EH (cell line): ENCODE results near the gene DPP8.
A peak's percentile ranks its signal among the peaks of the same experiment; 100 is the strongest.
"Not testable (repeated sequence)": the region's sequence is repeated elsewhere in the genome, so short reads cannot be mapped to it uniquely, and the experiment has no call there.

Experiments used
- DNase-seq: peaks from one replicate; pipeline ENCODE4 v3.0.0-alpha.2; 2015; ENCODE audit warnings: low read depth

Gene DPP8

DNA sequence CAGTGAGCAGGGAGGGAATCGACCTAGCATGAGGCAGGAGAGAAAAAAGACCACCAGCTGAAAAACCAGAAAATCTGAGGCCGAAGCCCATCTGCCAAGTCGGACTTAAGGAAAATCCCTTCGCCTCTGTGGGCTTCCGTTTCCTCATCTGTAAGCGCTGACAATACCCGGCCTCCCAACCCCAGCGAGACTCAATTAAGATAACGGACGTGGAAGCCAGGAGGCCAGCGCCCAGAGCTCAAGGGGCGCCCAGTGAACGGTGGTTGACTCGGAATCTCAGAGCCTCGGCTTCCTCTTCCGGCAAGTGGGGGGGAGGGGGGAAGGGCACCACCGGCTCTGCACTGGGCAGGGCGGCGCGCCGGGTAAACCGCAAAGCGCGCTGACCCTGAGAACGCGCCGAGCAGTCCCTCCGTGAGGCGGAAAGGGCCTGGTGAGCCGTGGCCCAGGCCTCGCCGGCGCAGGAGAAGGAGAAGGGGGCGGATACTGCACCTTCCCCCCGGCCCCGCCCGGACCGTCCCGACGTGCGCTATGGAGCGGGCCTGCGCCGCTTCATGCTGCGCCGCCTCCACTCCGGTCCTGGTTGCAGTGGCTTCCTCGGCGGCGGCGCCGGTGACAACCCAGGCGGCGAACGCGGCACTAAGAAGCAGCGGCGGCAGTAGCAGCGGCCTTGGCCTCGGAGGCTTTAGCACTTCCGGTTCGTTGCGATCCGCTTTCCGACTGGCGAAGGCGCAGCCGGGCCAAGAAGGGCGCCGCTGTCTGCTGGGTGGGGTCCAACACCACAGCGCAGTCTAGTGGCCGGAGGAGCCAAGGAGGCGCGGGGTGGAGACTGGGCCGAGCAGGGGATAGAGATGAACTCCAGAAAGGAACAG lies at the start of gene DPP8:
Gene DPP8 (minus strand): TSS at position 693 of the 869 bp plus-strand sequence. CDS start 5,136 bp downstream, outside the sequence.
- DNase-seq, result peak; percentile 92

DNA sequence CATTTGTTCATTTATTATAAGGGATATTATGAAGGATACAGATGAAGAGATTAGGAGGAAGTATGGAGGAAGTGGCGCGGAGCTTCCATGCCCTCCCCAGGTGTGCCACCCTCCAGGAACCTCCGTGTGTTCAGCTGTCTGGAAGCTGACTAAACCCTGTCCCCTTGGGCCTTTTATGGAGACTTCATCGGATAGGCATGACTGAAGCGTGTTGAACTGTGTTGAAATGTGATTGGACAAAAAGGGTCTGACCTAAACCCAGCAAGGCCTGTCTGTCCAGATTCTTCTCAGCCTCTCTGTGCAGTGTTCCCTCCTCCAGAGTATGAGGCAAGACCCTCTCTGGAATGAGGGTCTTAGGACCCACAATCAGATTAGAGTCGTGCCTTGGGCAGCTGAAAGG lies 44.4 kb upstream of the DPP8 start:
- DNase-seq, result no peak

GRCh38 chr15:65559941-65560340 lies 42.5 kb upstream of the DPP8 start:
- DNase-seq, result no peak

- DNase-seq, result no peak
Observed at GRCh38 chr15:65558997-65559760, 41.7 kb upstream of the DPP8 start.

- peak; percentile 33 for DNase-seq
Observed at GRCh38 chr15:65558336-65558735, 40.8 kb upstream of the DPP8 start.

GRCh38 chr15:65556622-65557021 lies 39.1 kb upstream of the DPP8 start:
- DNase-seq, result no peak

DNA sequence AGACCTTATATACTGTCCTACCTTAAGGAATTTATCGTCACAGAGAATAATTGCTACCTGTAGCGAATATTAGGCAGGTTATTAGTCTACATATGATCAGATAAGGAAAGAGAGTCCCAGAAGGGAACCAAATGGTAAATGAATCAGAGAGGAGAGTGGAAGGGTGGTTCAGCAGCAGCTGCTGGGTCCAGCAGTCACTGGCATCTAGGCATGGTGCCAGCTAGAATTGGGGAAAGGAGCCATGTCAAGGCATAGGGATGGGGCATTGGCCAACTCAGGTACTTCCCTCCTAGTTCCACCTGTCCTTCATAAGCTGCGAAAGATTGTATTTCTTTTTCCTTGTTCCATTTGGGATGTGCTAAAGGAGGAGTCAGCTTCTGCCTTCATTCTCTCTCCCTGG lies 36.2 kb upstream of the DPP8 start:
- no peak for DNase-seq

DNA sequence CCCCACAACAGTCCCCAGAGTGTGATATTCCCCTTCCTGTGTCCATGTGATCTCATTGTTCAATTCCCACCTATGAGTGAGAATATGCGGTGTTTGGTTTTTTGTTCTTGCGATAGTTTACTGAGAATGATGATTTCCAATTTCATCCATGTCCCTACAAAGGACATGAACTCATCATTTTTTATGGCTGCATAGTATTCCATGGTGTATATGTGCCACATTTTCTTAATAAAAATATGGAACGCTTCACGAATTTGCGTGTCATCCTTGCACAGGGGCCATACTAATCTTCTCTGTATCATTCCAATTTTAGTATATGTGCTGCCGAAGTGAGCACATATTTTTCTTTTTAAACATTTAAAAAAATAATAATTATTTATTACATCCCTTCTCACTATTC lies 35.4 kb upstream of the DPP8 start:
- not testable (repeated sequence) for DNase-seq

- no peak for DNase-seq
Observed at GRCh38 chr15:65551183-65551582, 33.7 kb upstream of the DPP8 start.

GRCh38 chr15:65550681-65551098 lies 33.2 kb upstream of the DPP8 start:
- DNase-seq, result peak; percentile 50

DNA sequence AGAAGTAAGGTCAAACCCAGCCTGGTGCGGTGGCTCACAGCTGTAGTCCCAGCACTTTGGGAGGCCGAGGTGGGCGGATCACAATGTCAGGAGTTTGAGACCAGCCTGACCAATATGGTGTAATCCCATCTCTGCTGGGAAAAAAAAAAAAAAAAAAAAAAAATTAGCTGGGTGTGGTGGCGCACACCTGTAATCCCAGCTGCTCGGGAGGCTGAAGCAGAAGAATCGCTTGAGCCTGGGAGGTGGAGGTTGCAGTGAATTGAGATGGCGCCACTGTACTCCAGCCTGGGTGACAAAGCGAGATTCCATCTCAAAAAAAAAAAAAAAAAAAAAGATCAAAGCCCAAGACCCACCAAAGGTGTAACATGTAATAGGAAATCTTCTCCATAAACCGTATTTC lies 31.8 kb upstream of the DPP8 start:
- not testable (repeated sequence) for DNase-seq

DNA sequence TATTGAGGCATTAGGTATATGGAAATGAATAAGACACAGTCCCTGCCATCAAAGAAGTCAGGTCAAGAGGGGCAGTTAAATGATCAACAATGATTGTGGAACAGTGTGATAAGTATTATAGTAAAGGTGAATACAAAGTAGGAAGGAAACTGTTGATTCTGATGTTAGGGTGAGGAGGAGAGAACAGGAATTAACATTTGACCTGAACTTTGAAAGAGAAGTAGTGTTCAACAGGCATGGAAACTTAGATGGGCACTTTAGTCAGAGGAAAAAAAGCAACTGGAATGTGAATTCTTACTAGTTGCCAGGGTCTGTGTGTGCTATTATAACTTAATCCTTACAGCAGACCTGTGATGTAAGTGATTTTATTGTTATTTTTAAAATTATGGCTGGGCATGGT lies 30.4 kb upstream of the DPP8 start:
- DNase-seq, result no peak

GRCh38 chr15:65541231-65541820 lies 23.8 kb upstream of the DPP8 start:
- DNase-seq, result no peak

DNA sequence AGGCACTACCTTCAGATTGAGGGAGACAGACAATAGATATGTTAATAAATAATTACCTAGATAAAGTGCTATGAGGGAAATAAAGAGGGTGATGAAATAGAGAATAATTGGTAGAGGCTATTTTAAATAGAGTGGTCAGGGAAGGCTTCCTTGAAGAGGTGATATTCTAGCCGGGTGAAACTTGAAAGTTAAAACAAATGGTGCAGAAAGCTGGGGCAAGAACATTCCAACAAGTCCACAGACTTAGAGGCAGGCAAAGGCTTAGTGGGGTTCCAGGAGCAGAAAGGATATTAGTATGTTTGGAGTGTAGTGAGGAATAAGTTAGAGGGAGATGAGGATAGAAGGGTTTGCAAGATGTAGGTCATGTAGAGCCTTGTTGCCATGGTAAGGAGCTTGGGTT lies 22.8 kb upstream of the DPP8 start:
- DNase-seq, result no peak

GRCh38 chr15:65535192-65535591 lies 17.7 kb upstream of the DPP8 start:
- no peak for DNase-seq

DNA sequence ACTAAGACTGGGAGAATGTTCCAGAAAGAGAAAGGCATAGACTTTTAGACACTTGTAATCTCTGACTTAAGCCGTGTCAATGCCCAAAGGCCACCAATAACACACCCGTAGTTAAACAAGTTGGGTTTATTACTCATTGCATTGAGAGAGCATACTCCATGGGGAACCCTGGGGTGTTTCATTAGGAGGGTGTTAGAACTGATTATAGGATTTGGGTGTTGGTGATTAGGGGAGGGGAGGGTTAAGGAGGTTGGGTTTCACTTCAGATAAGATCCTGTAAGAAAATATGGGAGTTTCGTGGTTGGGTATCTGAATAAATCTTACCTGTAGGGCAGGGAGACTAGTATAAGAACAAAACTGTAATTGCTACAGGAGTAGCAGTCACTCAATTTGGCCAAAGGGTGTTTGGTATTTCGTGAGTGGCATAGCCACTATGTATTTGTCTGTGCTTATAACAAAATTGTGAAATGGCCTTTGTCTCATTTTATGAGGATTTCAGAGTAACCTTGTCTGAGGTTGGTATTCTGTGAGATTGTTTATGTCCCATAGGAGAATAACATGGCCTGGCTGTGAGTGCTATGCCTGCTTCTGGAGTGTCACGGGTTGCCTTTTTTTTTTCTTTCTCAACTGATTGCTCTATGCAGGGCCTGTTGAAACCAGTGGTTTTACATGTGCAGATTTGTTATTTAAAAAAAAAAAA lies 15.7 kb upstream of the DPP8 start:
- no peak for DNase-seq

DNA sequence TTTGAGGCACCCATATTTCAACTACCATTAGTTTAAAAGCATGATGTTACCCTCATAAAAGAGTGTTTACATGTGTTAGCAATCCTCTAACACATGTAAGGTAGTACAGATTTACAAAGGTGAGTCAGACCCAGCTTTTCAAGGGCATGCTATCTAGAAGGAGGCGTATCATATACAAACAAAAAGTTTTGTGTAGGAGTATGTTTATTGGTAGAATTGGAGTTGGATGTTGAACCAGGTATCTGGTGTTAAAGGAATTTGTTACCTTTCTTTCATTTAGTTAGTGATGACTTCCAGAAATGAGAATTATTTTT lies 15.2 kb upstream of the DPP8 start:
- DNase-seq, result peak; percentile 62

- peak; percentile 82 for DNase-seq
Observed at GRCh38 chr15:65530318-65531111, 13.0 kb upstream of the DPP8 start, which contains the start of gene HACD3. Gene HACD3, plus strand, starts transcription at chr15:65530463. Its CDS starts 169 bp downstream, at chr15:65530632.

DNA sequence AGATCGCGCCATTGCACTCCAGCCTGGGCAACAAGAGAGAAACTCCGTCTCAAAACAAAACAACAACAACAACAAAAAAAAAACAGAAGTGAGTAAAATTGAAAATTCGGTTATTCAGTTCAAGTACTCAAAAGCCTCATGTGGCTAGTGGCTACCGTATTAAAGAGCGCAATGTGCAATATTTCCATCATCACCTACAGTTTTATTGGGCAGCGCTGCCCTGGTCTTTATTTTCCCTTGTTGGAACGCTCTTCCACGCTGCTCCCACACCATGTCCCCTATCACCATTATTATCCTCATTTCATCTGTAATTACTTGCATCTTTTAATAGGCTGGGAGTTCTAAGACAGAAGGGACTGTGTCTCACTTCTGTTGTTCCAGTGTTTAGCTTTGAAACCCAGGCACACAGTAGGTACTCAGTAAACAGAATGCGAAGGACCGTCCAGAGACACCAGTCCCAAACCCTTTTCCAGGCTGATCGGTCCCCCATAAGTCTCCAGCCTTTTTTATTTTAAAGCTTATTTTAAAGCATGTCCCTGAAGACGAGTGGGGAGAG lies 12.4 kb upstream of the DPP8 start:
- no peak for DNase-seq

DNA sequence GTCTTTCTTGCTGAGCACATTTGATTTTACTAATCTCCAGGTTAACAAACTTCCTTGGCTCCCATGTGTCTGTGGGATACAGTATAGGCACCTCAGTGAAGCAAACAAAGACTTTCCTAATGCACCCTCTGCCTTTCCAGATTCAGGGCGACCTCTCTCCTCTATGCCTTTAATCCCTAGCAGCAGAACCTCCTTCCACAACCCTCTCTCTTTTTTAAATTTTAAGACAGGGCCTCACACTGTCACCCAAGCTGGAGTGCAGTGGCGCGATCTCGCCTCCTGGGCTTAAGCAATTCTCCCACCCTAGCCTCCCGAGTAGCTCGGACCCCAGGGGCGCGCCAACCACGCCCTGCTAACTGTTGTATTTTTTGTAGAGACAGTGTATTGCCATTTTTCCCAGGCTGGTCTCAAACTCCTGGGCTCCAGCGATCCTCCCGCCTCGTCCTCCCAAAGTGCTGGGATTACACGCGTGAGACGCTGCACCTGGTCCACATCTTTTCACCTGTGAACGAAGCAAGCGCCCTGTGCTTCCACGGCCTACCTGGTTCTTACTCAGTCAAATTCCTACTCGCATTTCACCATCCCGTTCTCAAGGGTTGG lies 11.1 kb upstream of the DPP8 start:
- no peak for DNase-seq

GRCh38 chr15:65525622-65526021 lies 8.1 kb upstream of the DPP8 start:
- DNase-seq, result peak; percentile 65
